Keratinocyte (primary cell): Measurements from ENCODE around the gene SUFU. TPM values are rescaled to one million over a fixed set of nuclear protein-coding genes. Genes with fewer than 3 reads are reported as not detected.

Experiments used
- DNase-seq: peaks from one replicate; pipeline ENCODE4 v3.0.0-alpha.2; 2011; ENCODE audit warnings: low read depth, missing footprints, low spot score
- FAIRE-seq: peaks from 2 replicates; lab custom pipeline; 2011; peaks lifted over from hg19 to GRCh38; lab: Jason Lieb, UNC
- H2AFZ ChIP-seq: 2 replicates; pipeline ENCODE4 v1.6.0; 2012; ENCODE audit warnings: low read length, control low read depth, inconsistent platforms; ENCODE audit not compliant: control insufficient read depth
- H3K27ac ChIP-seq: 2 replicates; pipeline ENCODE4 v1.5.1; 2011; ENCODE audit warnings: low read length; ENCODE audit not compliant: control insufficient read depth, insufficient read depth
- H3K27me3 ChIP-seq: 3 replicates; pipeline ENCODE4 v1.6.0; 2011; ENCODE audit warnings: low read length; ENCODE audit not compliant: control insufficient read depth, insufficient read depth; ENCODE audit errors: extremely low read depth
- H3K36me3 ChIP-seq, 2 experiments: 2 replicates in 1 of 2; 3 replicates in 1 of 2; pipeline ENCODE4 v1.5.1; 2011; ENCODE audit warnings: low read length in 2 of 2, mild to moderate bottlenecking in 1 of 2; ENCODE audit not compliant: control insufficient read depth in 2 of 2, insufficient read depth in 2 of 2; ENCODE audit errors: extremely low read depth in 1 of 2
- H3K4me1 ChIP-seq: 3 replicates; pipeline ENCODE4 v1.5.1; 2011; ENCODE audit warnings: low read length; ENCODE audit not compliant: control insufficient read depth, insufficient read depth; ENCODE audit errors: extremely low read depth
- H3K4me2 ChIP-seq: 3 replicates; pipeline ENCODE4 v1.6.0; 2011; ENCODE audit warnings: low read depth, low read length; ENCODE audit not compliant: control insufficient read depth, insufficient read depth; ENCODE audit errors: extremely low read depth
- H3K4me3 ChIP-seq, 3 experiments: fragments of 200-600 bp in 1 of 3; sonication (generic) in 1 of 3; 2 replicates in 2 of 3; 3 replicates in 1 of 3; pipeline ENCODE4 v1.5.1; 2011 to 2016; ENCODE audit warnings: low read length in 3 of 3, mild to moderate bottlenecking in 3 of 3, control low read depth in 2 of 3, inconsistent platforms in 1 of 3, low read depth in 1 of 3, mixed read lengths in 1 of 3, mixed run types in 1 of 3, moderate library complexity in 1 of 3; ENCODE audit not compliant: control insufficient read depth in 2 of 3, insufficient read depth in 2 of 3; ENCODE audit errors: extremely low read depth in 1 of 3
- H3K79me2 ChIP-seq: 2 replicates; pipeline ENCODE4 v1.6.0; 2012; ENCODE audit warnings: low read length; ENCODE audit not compliant: control insufficient read depth, insufficient read depth
- H3K9ac ChIP-seq: 3 replicates; pipeline ENCODE4 v1.6.0; 2011; ENCODE audit warnings: low read length; ENCODE audit not compliant: control insufficient read depth, insufficient read depth; ENCODE audit errors: extremely low read depth
- H3K9me1 ChIP-seq: 3 replicates; pipeline ENCODE4 v1.6.0; 2011; ENCODE audit warnings: low read length; ENCODE audit not compliant: control insufficient read depth, insufficient read depth; ENCODE audit errors: extremely low read depth
- H3K9me3 ChIP-seq: 2 replicates; pipeline ENCODE4 v1.5.1; 2012; ENCODE audit warnings: low read depth, low read length; ENCODE audit not compliant: control insufficient read depth
- H4K20me1 ChIP-seq: 3 replicates; pipeline ENCODE4 v1.6.0; 2011; ENCODE audit warnings: low read length; ENCODE audit not compliant: control insufficient read depth, insufficient read depth; ENCODE audit errors: extremely low read depth
- EZH2 ChIP-seq: IDR thresholded peaks from one replicate; pipeline ENCODE4 v1.6.1; 2012; ENCODE audit warnings: inconsistent platforms, mild to moderate bottlenecking, low read length, moderate library complexity
- dilution Hi-C: fragments of 300-500 bp; cut with MboI; formaldehyde crosslinking; loops from one replicate; pipeline ENCODE4 v1.7.0; 2020; ENCODE audit warnings: low sequenced_read_pairs; ENCODE audit not compliant: extremely low pct_ligation_motif_present
- polyA plus RNA-seq, 5 experiments: library from polyadenylated mRNA; depleted of rRNA in 3 of 5; stranded (reverse) in 3 of 5; stranded (forward) in 1 of 5; unstranded in 1 of 5; fragments of >200 nt; gene quantifications; 1 replicate in 1 of 5; 2 replicates in 3 of 5; 3 replicates in 1 of 5; pipeline versions ENCODE4 v1.2.1 to v1.2.3, GENCODE V29; 2011 to 2012; ENCODE audit warnings: missing spikeins in 2 of 5, low read depth in 1 of 5, low replicate concordance in 1 of 5
- TF ChIP-seq, protein P1 (sequence below), 3 experiments: IDR thresholded peaks in 1 of 3; conservative IDR thresholded peaks in 1 of 3; optimal IDR thresholded peaks in 1 of 3; 2 replicates in 2 of 3; 3 replicates in 1 of 3; pipeline versions ENCODE3 to v1.5.1; 2011; ENCODE audit warnings: low read length in 3 of 3, mild to moderate bottlenecking in 3 of 3, moderate library complexity in 2 of 3, control low read depth in 1 of 3, inconsistent platforms in 1 of 3; ENCODE audit not compliant: insufficient read depth in 2 of 3; ENCODE audit errors: extremely low read depth in 1 of 3

SUFU gene
- polyA plus RNA-seq, 1 donor (not counting 4 experiments of a cell fraction or from before 2014, with no cell fraction given) = 3.7 TPM

GRCh38 chr10:102681696-102682095 is 177.9 kb downstream of the SUFU start:
- Histone ChIP-seq H3K9me3 (no peaks in the 10 kb centered on the region), H3K36me3 (peaks cover 3 to 4% of the 10 kb centered on the region in 2 experiments), H4K20me1 (no peaks in the 10 kb centered on the region), H2AFZ (no peak overlapping the region), H3K4me3 (no peak overlapping the region), H3K9me1 (no peaks in the 10 kb centered on the region), H3K27ac (no peak overlapping the region), H3K9ac (no peak overlapping the region), H3K4me2 (no peak overlapping the region), H3K79me2 (no peaks in the 10 kb centered on the region), H3K27me3 (no peaks in the 10 kb centered on the region), H3K4me1 (no peaks in the 10 kb centered on the region)
- dilution Hi-C loops = no loop called here
- DNase-seq (no peak), FAIRE-seq (no peak)
- TF ChIP-seq, protein P1, sequence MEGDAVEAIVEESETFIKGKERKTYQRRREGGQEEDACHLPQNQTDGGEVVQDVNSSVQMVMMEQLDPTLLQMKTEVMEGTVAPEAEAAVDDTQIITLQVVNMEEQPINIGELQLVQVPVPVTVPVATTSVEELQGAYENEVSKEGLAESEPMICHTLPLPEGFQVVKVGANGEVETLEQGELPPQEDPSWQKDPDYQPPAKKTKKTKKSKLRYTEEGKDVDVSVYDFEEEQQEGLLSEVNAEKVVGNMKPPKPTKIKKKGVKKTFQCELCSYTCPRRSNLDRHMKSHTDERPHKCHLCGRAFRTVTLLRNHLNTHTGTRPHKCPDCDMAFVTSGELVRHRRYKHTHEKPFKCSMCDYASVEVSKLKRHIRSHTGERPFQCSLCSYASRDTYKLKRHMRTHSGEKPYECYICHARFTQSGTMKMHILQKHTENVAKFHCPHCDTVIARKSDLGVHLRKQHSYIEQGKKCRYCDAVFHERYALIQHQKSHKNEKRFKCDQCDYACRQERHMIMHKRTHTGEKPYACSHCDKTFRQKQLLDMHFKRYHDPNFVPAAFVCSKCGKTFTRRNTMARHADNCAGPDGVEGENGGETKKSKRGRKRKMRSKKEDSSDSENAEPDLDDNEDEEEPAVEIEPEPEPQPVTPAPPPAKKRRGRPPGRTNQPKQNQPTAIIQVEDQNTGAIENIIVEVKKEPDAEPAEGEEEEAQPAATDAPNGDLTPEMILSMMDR (optimal IDR thresholded peaks at IDR 0.05 in 1 of 3, IDR thresholded peaks at IDR 0.05 in 1 of 3, conservative IDR thresholded peaks at IDR 0.05 in 1 of 3; ENCODE audit: extremely low read depth in 1 of 3, insufficient read depth in 2 of 3, low read length in 3 of 3) = no peak
- no peak for TF ChIP-seq EZH2

- no peak overlapping the region for H3K27ac ChIP-seq
- H3K4me3 ChIP-seq = no peak overlapping the region
- H3K27me3 ChIP-seq = no peaks in the 10 kb centered on the region
- no peak for DNase-seq
- no peak overlapping the region for H3K4me2 ChIP-seq
- H4K20me1 ChIP-seq = no peaks in the 10 kb centered on the region
- H3K4me1 ChIP-seq = no peaks in the 10 kb centered on the region
- dilution Hi-C loops = no loop called here
- H3K9me1 ChIP-seq = no peaks in the 10 kb centered on the region
- H2AFZ ChIP-seq = no peak overlapping the region
- H3K79me2 ChIP-seq = no peaks in the 10 kb centered on the region
- FAIRE-seq = no peak
- H3K36me3 ChIP-seq = peaks cover 3 to 4% of the 10 kb centered on the region in 2 experiments
- TF ChIP-seq, protein P1 (optimal IDR thresholded peaks at IDR 0.05 in 1 of 3, IDR thresholded peaks at IDR 0.05 in 1 of 3, conservative IDR thresholded peaks at IDR 0.05 in 1 of 3; ENCODE audit: extremely low read depth in 1 of 3, insufficient read depth in 2 of 3, low read length in 3 of 3) = no peak
- no peak for TF ChIP-seq EZH2
- no peak overlapping the region for H3K9ac ChIP-seq
- no peaks in the 10 kb centered on the region for H3K9me3 ChIP-seq
These were observed 178.6 kb downstream of the SUFU start for GRCh38 chr10:102682416-102682815.
